IMR-90 (cell line): ENCODE measurements around the gene OSER1. TPM values are rescaled to one million over a fixed set of nuclear protein-coding genes. Genes with fewer than 3 reads are reported as not detected.

Experiments
- ATAC-seq: fragments of 200-7000 bp; cut with Tn5 transposase; 2 replicates; pipeline ENCODE4 v1.9.1; 2020; ENCODE audit warnings: low read depth, mild to moderate bottlenecking, moderate library complexity
- BruUV-seq: library from RNA; stranded (reverse); fragments of 400-500 nt; replicated peaks from 2 replicates; lab custom pipeline; 2021; lab: Mats Ljungman, UMichigan
- CTCF ChIA-PET: fragments of 300-600 bp; formaldehyde crosslinking; extraction: SDS; loops from one replicate; lab custom pipeline; 2021; ENCODE audit warnings: antibody characterized with exemption; lab: Yijun Ruan, JAX
- POLR2A ChIA-PET: fragments of 300-600 bp; sonication (Branson Sonifier 250); formaldehyde crosslinking; loops from one replicate; lab custom pipeline; 2022; ENCODE audit warnings: antibody characterized with exemption; ENCODE audit not compliant: unreplicated experiment; lab: Charles Lee
- DNase-seq: peaks from one replicate; pipeline ENCODE4 v3.0.0; 2013
- H2AFZ ChIP-seq: replicated peaks from 2 replicates; pipeline ENCODE3; 2013; ENCODE audit warnings: low read length, mild to moderate bottlenecking; ENCODE audit not compliant: poor library complexity
- H2AK5ac ChIP-seq: 2 replicates; pipeline ENCODE4 v1.6.1; 2013; ENCODE audit warnings: low read depth, low read length, inconsistent platforms
- H2AK9ac ChIP-seq: replicated peaks from 2 replicates; pipeline ENCODE3; 2013; ENCODE audit warnings: mild to moderate bottlenecking, low read depth, low read length, moderate library complexity; ENCODE audit not compliant: poor library complexity
- H2BK120ac ChIP-seq: 2 replicates; pipeline ENCODE4 v1.6.1; 2013; ENCODE audit warnings: low read depth, low read length, inconsistent platforms
- H2BK15ac ChIP-seq: 3 replicates; pipeline ENCODE4 v1.6.1; 2013; ENCODE audit warnings: low read depth, low read length, inconsistent platforms
- H2BK20ac ChIP-seq: 2 replicates; pipeline ENCODE4 v1.6.1; 2013; ENCODE audit warnings: low read depth, mild to moderate bottlenecking, inconsistent platforms, low read length, moderate library complexity
- H2BK5ac ChIP-seq: 2 replicates; pipeline ENCODE4 v1.6.1; 2013; ENCODE audit warnings: mild to moderate bottlenecking, low read depth, low read length, inconsistent platforms; ENCODE audit not compliant: poor library complexity, severe bottlenecking
- H3K14ac ChIP-seq: replicated peaks from 2 replicates; pipeline ENCODE4 v1.6.1; 2013; ENCODE audit warnings: low read depth, low read length, inconsistent platforms
- H3K18ac ChIP-seq: 2 replicates; pipeline ENCODE4 v1.6.1; 2013; ENCODE audit warnings: low read depth, low read length, control low read depth
- H3K23ac ChIP-seq: 2 replicates; pipeline ENCODE4 v1.6.1; 2013; ENCODE audit warnings: low read depth, low read length, inconsistent platforms
- H3K27ac ChIP-seq: 2 replicates; pipeline ENCODE4 v1.5.1; 2013; ENCODE audit warnings: mild to moderate bottlenecking, control low read depth, low read length; ENCODE audit not compliant: insufficient read depth
- H3K27me3 ChIP-seq: 2 replicates; pipeline ENCODE4 v1.6.1; 2013; ENCODE audit warnings: low read length; ENCODE audit not compliant: control insufficient read depth, insufficient read depth
- H3K36me3 ChIP-seq: 2 replicates; pipeline ENCODE4 v1.6.1; 2013; ENCODE audit warnings: low read length, mixed read lengths; ENCODE audit not compliant: control insufficient read depth, insufficient read depth
- H3K4ac ChIP-seq: 2 replicates; pipeline ENCODE4 v1.6.1; 2013; ENCODE audit warnings: low read depth, low read length, inconsistent platforms
- H3K4me1 ChIP-seq: 2 replicates; pipeline ENCODE4 v1.6.1; 2013; ENCODE audit warnings: low read length, mixed read lengths; ENCODE audit not compliant: control insufficient read depth, insufficient read depth
- H3K4me2 ChIP-seq: 2 replicates; pipeline ENCODE4 v1.6.1; 2013; ENCODE audit warnings: low read depth, mild to moderate bottlenecking, control low read depth, low read length, moderate library complexity
- H3K4me3 ChIP-seq: 2 replicates; pipeline ENCODE4 v1.5.1; 2013; ENCODE audit warnings: low read depth, mild to moderate bottlenecking, control low read depth, low read length, moderate library complexity; ENCODE audit not compliant: insufficient read depth
- H3K56ac ChIP-seq: 2 replicates; pipeline ENCODE4 v1.6.1; 2013; ENCODE audit warnings: low read length, inconsistent platforms; ENCODE audit not compliant: insufficient read depth; ENCODE audit errors: extremely low read depth
- H3K79me1 ChIP-seq, 2 experiments: 2 replicates each; pipeline ENCODE4 v1.6.1; 2013; ENCODE audit warnings: low read length in 2 of 2, inconsistent platforms in 1 of 2, low read depth in 1 of 2
- H3K9ac ChIP-seq: 2 replicates; pipeline ENCODE4 v1.6.1; 2013; ENCODE audit warnings: low read depth, low read length, control low read depth
- H3K9me1 ChIP-seq: 2 replicates; pipeline ENCODE4 v1.6.1; 2013; ENCODE audit warnings: low read length, inconsistent platforms; ENCODE audit not compliant: insufficient read depth
- H3K9me3 ChIP-seq: 2 replicates; pipeline ENCODE4 v1.6.1; 2013; ENCODE audit warnings: low read length; ENCODE audit not compliant: control insufficient read depth, insufficient read depth
- H4K20me1 ChIP-seq: 2 replicates; pipeline ENCODE4 v1.6.1; 2013; ENCODE audit warnings: low read length, inconsistent platforms; ENCODE audit not compliant: insufficient read depth
- H4K5ac ChIP-seq: 2 replicates; pipeline ENCODE4 v1.6.1; 2013; ENCODE audit warnings: mild to moderate bottlenecking, low read depth, low read length, control low read depth
- H4K8ac ChIP-seq, 2 experiments: 2 replicates each; pipeline ENCODE4 v1.6.1; 2013; ENCODE audit warnings: low read depth in 2 of 2, low read length in 2 of 2, control low read depth in 1 of 2, inconsistent platforms in 1 of 2
- H4K91ac ChIP-seq: 2 replicates; pipeline ENCODE4 v1.6.1; 2013; ENCODE audit warnings: low read depth, low read length, inconsistent platforms; ENCODE audit not compliant: insufficient read depth
- BHLHE40 ChIP-seq: fragments of 150-350 bp; IDR thresholded peaks from 2 replicates; pipeline ENCODE4 v1.6.1; 2016; ENCODE audit warnings: mild to moderate bottlenecking, low read depth, low read length
- CEBPB ChIP-seq: IDR thresholded peaks from 2 replicates; pipeline ENCODE4 v1.6.1; 2012; ENCODE audit warnings: low read depth, low read length, improper control_type of control experiment
- CHD1 ChIP-seq: IDR thresholded peaks from 2 replicates; pipeline ENCODE4 v1.6.1; 2012; ENCODE audit warnings: low read depth, low read length, improper control_type of control experiment
- CTCF ChIP-seq: conservative IDR thresholded peaks from 2 replicates; pipeline ENCODE4 v1.5.1; 2012; ENCODE audit warnings: mild to moderate bottlenecking, low read depth, low read length, improper control_type of control experiment
- FOS ChIP-seq: fragments of 150-350 bp; IDR thresholded peaks from 2 replicates; pipeline ENCODE4 v1.6.1; 2016; ENCODE audit warnings: low read depth, low read length
- MAZ ChIP-seq: IDR thresholded peaks from 2 replicates; pipeline ENCODE4 v1.6.1; 2012; ENCODE audit warnings: low read depth, mild to moderate bottlenecking, low read length, improper control_type of control experiment, moderate library complexity, borderline replicate concordance
- NFE2L2 ChIP-seq: fragments of 150-350 bp; IDR thresholded peaks from 2 replicates; pipeline ENCODE4 v1.6.1; 2016; ENCODE audit warnings: low read depth, mild to moderate bottlenecking, low read length
- POLR2A ChIP-seq: IDR thresholded peaks from 2 replicates; pipeline ENCODE4 v1.6.1; 2012; ENCODE audit warnings: mild to moderate bottlenecking, low read depth, low read length
- RAD21 ChIP-seq: IDR thresholded peaks from 2 replicates; pipeline ENCODE4 v1.6.1; 2012; ENCODE audit warnings: low read length, improper control_type of control experiment
- RCOR1 ChIP-seq: IDR thresholded peaks from 2 replicates; pipeline ENCODE4 v1.6.1; 2012; ENCODE audit warnings: mild to moderate bottlenecking, low read length, improper control_type of control experiment; ENCODE audit not compliant: insufficient replicate concordance
- RFX5 ChIP-seq: IDR thresholded peaks from 2 replicates; pipeline ENCODE4 v1.8.0; 2012; ENCODE audit warnings: low read depth, mild to moderate bottlenecking, low read length, moderate library complexity
- USF2 ChIP-seq: fragments of 150-350 bp; IDR thresholded peaks from 2 replicates; pipeline ENCODE4 v1.6.1; 2017; ENCODE audit warnings: mild to moderate bottlenecking, antibody characterized with exemption, low read length, low read depth
- WGBS, 2 experiments: methylation state at CpG; one replicate each; pipeline versions ENCODE4 v1.1.5 to v1.1.7; 2013; ENCODE audit warnings: missing lambda C conversion rate in 2 of 2; ENCODE audit not compliant: insufficient read length in 1 of 2; ENCODE audit errors: extremely low coverage in 2 of 2; 5-methylcytosine and 5-hydroxymethylcytosine counted together
- dilution Hi-C: fragments of 300-500 bp; cut with HindIII; formaldehyde crosslinking; loops from one replicate; pipeline ENCODE4 v1.14.3; 2018; ENCODE audit warnings: low sequenced_read_pairs; ENCODE audit not compliant: unreplicated experiment
- in situ Hi-C: fragments of 300-500 bp; cut with MboI; formaldehyde crosslinking; loops from 3 replicates; pipeline ENCODE4 v1.14.3; 2019; ENCODE audit warnings: low sequenced_read_pairs, inconsistent platforms, mixed read lengths
- intact Hi-C: fragments of 100-400 bp; cut with micrococcal nuclease; formaldehyde crosslinking; loops from 2 replicates; pipeline ENCODE4 v1.10.0; 2022
- polyA plus RNA-seq, 3 experiments: library from polyadenylated mRNA; depleted of rRNA; stranded (reverse); fragments of >200 nt; gene quantifications; 2 replicates each; pipeline ENCODE4 v1.2.3, GENCODE V29; 2012; ENCODE audit warnings: low replicate concordance in 1 of 3
- total RNA-seq: library from RNA; depleted of rRNA; stranded (reverse); fragments of >200 nt; gene quantifications from 2 replicates; pipeline ENCODE4 v1.2.3, GENCODE V29; 2012

OSER1 gene
- total and polyA plus RNA-seq, 2 of the 4 experiments (the other 2 are of a cell fraction): 32.6 to 70.6 TPM

GRCh38 chr20:44222633-44223368, 12.2 kb upstream of the OSER1 start:
- Histone ChIP-seq H2BK5ac (no peak overlapping the region), H3K23ac (no peak overlapping the region), H3K27ac (no peak overlapping the region), H3K4ac (no peak overlapping the region), H3K4me3 (no peak overlapping the region), H2BK20ac (no peak overlapping the region), H4K20me1 (no peaks in the 10 kb centered on the region), H2AFZ (no peak overlapping the region), H2BK15ac (no peak overlapping the region), H2BK120ac (no peak overlapping the region), H3K4me2 (no peak overlapping the region), H4K91ac (no peak overlapping the region), H4K8ac (no peak overlapping the region), H3K9me1 (no peaks in the 10 kb centered on the region), H3K36me3 (no peaks in the 10 kb centered on the region), H3K9ac (no peak overlapping the region), H3K18ac (no peak overlapping the region), H4K5ac (no peak overlapping the region), H3K79me1 (no peaks in the 10 kb centered on the region), H3K27me3 (no peaks in the 10 kb centered on the region; the same call in 1 of the 2 replicates), H2AK5ac (no peak overlapping the region), H2AK9ac (no peak overlapping the region), H3K14ac (no peak overlapping the region), H3K56ac (no peak overlapping the region), H3K9me3 (no peaks in the 10 kb centered on the region), H3K4me1 (no peaks in the 10 kb centered on the region)
- ChIA-PET CTCF (no interaction called here), POLR2A (no interaction called here)
- 58% methylated on average over 3 of the region's 7 CpGs; no CpG with 5 or more reads in 1 of the 2 experiments for WGBS, 2 experiments
- ATAC-seq: no peak
- intact Hi-C loops: no loop called here
- in situ Hi-C loops: no loop called here
- BruUV-seq: no TSS peak
- DNase-seq: no peak
- dilution Hi-C loops: no loop called here
- TF ChIP-seq RAD21 (no peak), USF2 (no peak), RCOR1 (no peak), RFX5 (no peak), CEBPB (no peak), CHD1 (no peak), MAZ (no peak), POLR2A (no peak), FOS (no peak), CTCF (no peak), BHLHE40 (no peak), NFE2L2 (no peak)
